OCI-LY7 (cell line): Measurements from ENCODE around the gene ACER3.

Experiments used
- EZH2phosphoT487 ChIP-seq: fragments of 200-600 bp; sonication (generic); IDR thresholded peaks from 2 replicates; pipeline ENCODE4 v1.6.1; 2018; ENCODE audit warnings: low read depth, borderline replicate concordance, mild to moderate bottlenecking, mixed run types, antibody characterized with exemption, low read length, moderate library complexity, mixed read lengths
- TF ChIP-seq, protein P1 (sequence below): fragments of 200-600 bp; sonication (generic); conservative IDR thresholded peaks from 2 replicates; pipeline ENCODE4 v1.5.1; 2014; ENCODE audit warnings: mild to moderate bottlenecking, antibody characterized with exemption, low read length, moderate library complexity, mixed read lengths

DNA sequence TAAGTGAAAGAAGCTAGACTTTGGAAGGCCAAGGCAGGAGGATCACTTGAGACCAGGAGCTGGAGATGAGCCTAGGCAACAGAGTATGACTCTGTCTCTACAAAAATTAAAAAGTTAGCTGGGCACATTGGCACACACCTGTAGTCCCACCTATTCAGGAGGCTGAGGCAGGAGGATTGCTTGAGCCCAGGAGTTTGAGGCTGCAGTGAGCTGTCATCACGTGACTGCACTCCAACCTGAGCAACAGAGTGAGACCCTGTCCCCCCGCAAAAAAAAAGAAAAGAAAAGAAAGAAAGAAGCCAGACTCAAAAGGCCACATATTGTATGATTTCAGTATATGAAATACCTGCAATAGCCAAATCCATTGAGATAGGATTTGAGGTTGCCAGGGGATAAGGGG, 198.2 kb downstream of the ACER3 start:
- TF ChIP-seq, protein P1, sequence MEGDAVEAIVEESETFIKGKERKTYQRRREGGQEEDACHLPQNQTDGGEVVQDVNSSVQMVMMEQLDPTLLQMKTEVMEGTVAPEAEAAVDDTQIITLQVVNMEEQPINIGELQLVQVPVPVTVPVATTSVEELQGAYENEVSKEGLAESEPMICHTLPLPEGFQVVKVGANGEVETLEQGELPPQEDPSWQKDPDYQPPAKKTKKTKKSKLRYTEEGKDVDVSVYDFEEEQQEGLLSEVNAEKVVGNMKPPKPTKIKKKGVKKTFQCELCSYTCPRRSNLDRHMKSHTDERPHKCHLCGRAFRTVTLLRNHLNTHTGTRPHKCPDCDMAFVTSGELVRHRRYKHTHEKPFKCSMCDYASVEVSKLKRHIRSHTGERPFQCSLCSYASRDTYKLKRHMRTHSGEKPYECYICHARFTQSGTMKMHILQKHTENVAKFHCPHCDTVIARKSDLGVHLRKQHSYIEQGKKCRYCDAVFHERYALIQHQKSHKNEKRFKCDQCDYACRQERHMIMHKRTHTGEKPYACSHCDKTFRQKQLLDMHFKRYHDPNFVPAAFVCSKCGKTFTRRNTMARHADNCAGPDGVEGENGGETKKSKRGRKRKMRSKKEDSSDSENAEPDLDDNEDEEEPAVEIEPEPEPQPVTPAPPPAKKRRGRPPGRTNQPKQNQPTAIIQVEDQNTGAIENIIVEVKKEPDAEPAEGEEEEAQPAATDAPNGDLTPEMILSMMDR, result no peak
- no peak for TF ChIP-seq EZH2phosphoT487
